Measurements from ENCODE around the gene TP73. TPM values are rescaled to one million over a fixed set of nuclear protein-coding genes. Genes with fewer than 3 reads are reported as not detected.

The TP73 gene
- total RNA-seq, 1 donor from 2014 or later = not detected

GRCh38 chr1:3702528-3702927, 50.2 kb downstream of the TP73 start:
- Histone ChIP-seq H3K27ac (no peak overlapping the region), H3K27me3 (no peaks in the 10 kb centered on the region), H3K4me1 (no peaks in the 10 kb centered on the region), H3K36me3 (no peaks in the 10 kb centered on the region), H3K9me3 (no peaks in the 10 kb centered on the region), H3K4me3 (no peak overlapping the region)
- intact Hi-C loops (cut with DNase I) = no loop called here
- DNase-seq (ENCODE audit: low spot score in 2 of 2) = no peak
- TF ChIP-seq CTCF (IDR thresholded peaks at IDR 0.05) = no peak

GRCh38 chr1:3702990-3703728, 50.8 kb downstream of the TP73 start:
- no peak for DNase-seq (ENCODE audit: low spot score in 2 of 2)
- Histone ChIP-seq H3K36me3 (no peaks in the 10 kb centered on the region), H3K27me3 (no peaks in the 10 kb centered on the region), H3K27ac (no peak overlapping the region), H3K4me3 (no peak overlapping the region), H3K4me1 (no peaks in the 10 kb centered on the region), H3K9me3 (no peaks in the 10 kb centered on the region)
- intact Hi-C loops (cut with DNase I) = no loop called here
- no peak for TF ChIP-seq CTCF (IDR thresholded peaks at IDR 0.05)

- H3K9me3 ChIP-seq = no peaks in the 10 kb centered on the region
- H3K27me3 ChIP-seq = no peaks in the 10 kb centered on the region
- H3K4me1 ChIP-seq = no peaks in the 10 kb centered on the region
- H3K36me3 ChIP-seq = no peaks in the 10 kb centered on the region
- no peak for TF ChIP-seq CTCF (IDR thresholded peaks at IDR 0.05)
- no peak overlapping the region for H3K4me3 ChIP-seq
- DNase-seq (ENCODE audit: low spot score in 2 of 2) = no peak
- intact Hi-C loops (cut with DNase I) = no loop called here
- H3K27ac ChIP-seq = no peak overlapping the region
Observed at GRCh38 chr1:3703786-3704371, 51.6 kb downstream of the TP73 start.

GRCh38 chr1:3705341-3705950, 53.1 kb downstream of the TP73 start:
- Histone ChIP-seq H3K36me3 (no peaks in the 10 kb centered on the region), H3K4me3 (no peak overlapping the region), H3K4me1 (no peaks in the 10 kb centered on the region), H3K27me3 (no peaks in the 10 kb centered on the region), H3K27ac (no peak overlapping the region), H3K9me3 (no peaks in the 10 kb centered on the region)
- DNase-seq (ENCODE audit: low spot score in 2 of 2) = no peak
- TF ChIP-seq CTCF (IDR thresholded peaks at IDR 0.05) = no peak
- intact Hi-C loops (cut with DNase I) = no loop called here

GRCh38 chr1:3706651-3707297, 54.5 kb downstream of the TP73 start:
- H3K4me1 ChIP-seq = no peaks in the 10 kb centered on the region
- no peaks in the 10 kb centered on the region for H3K36me3 ChIP-seq
- intact Hi-C loops (cut with DNase I) = no loop called here
- no peak overlapping the region for H3K4me3 ChIP-seq
- TF ChIP-seq CTCF (IDR thresholded peaks at IDR 0.05) = no peak
- H3K27ac ChIP-seq = no peak overlapping the region
- H3K9me3 ChIP-seq = no peaks in the 10 kb centered on the region
- DNase-seq (ENCODE audit: low spot score in 2 of 2) = no peak
- H3K27me3 ChIP-seq = no peaks in the 10 kb centered on the region

Data from ascending aorta (tissue), 2 donors.